Vagina (tissue), 2 donors: Measurements from ENCODE around the gene AHCY.

ENCODE experiments used
- CTCF ChIP-seq, 3 experiments: fragments of 450-650 bp in 2 of 3; fragments of 200-600 bp in 1 of 3; sonication (generic) in 1 of 3; IDR thresholded peaks; one replicate each; pipeline ENCODE4 v1.5.1; 2017 to 2019; ENCODE audit warnings: antibody characterized with exemption in 3 of 3, mild to moderate bottlenecking in 2 of 3, moderate library complexity in 2 of 3
- POLR2A ChIP-seq, 2 donors: fragments of 450-650 bp; IDR thresholded peaks; one replicate each; pipeline ENCODE4 v1.6.1; 2017; ENCODE audit warnings: antibody characterized with exemption in 2 of 2, mild to moderate bottlenecking in 2 of 2, moderate library complexity in 2 of 2

- TF ChIP-seq CTCF (IDR thresholded peaks at IDR 0.05), result no peak
- no peak for TF ChIP-seq POLR2A (IDR thresholded peaks at IDR 0.05)
These were observed 28.7 kb upstream of the AHCY start for GRCh38 chr20:34331838-34332237.
